Loucy (cell line): ENCODE results near the gene CSF1.

Source experiments
- H2AFZ ChIP-seq: fragments of 200-600 bp; sonication (generic); 2 replicates; pipeline ENCODE4 v1.6.0; 2016; ENCODE audit warnings: antibody characterized with exemption, mild to moderate bottlenecking, low read length, moderate library complexity
- H3F3A ChIP-seq: fragments of 200-600 bp; 2 replicates; pipeline ENCODE4 v1.6.0; 2016; ENCODE audit warnings: antibody characterized with exemption, low read depth, mild to moderate bottlenecking
- H3K27me3 ChIP-seq: fragments of 200-600 bp; sonication (generic); 2 replicates; pipeline ENCODE4 v1.6.1; 2014; ENCODE audit warnings: low read length, mild to moderate bottlenecking; ENCODE audit not compliant: insufficient read depth, poor library complexity, severe bottlenecking
- H3K36me3 ChIP-seq: fragments of 200-600 bp; sonication (generic); 2 replicates; pipeline ENCODE4 v1.6.1; 2016; ENCODE audit warnings: low read length; ENCODE audit not compliant: insufficient read depth
- H3K4me1 ChIP-seq: fragments of 200-600 bp; sonication (generic); 2 replicates; pipeline ENCODE4 v1.5.1; 2014; ENCODE audit warnings: low read length, mild to moderate bottlenecking; ENCODE audit not compliant: insufficient read depth, poor library complexity, severe bottlenecking
- H3K4me2 ChIP-seq: fragments of 200-600 bp; sonication (generic); 2 replicates; pipeline ENCODE4 v1.6.0; 2014; ENCODE audit warnings: antibody characterized with exemption, low read length, low read depth, mild to moderate bottlenecking; ENCODE audit not compliant: poor library complexity, severe bottlenecking
- H3K4me3 ChIP-seq: fragments of 200-600 bp; sonication (generic); 2 replicates; pipeline ENCODE4 v1.5.1; 2014; ENCODE audit warnings: low read length, mild to moderate bottlenecking, mixed read lengths; ENCODE audit not compliant: poor library complexity, severe bottlenecking
- H3K79me2 ChIP-seq: fragments of 200-600 bp; sonication (generic); 2 replicates; pipeline ENCODE4 v1.6.1; 2014; ENCODE audit warnings: low read length; ENCODE audit not compliant: insufficient read depth
- H3K9ac ChIP-seq: fragments of 200-600 bp; sonication (generic); 2 replicates; pipeline ENCODE4 v1.6.0; 2014; ENCODE audit warnings: mild to moderate bottlenecking, low read depth, low read length, moderate library complexity; ENCODE audit not compliant: poor library complexity, severe bottlenecking
- H3K9me2 ChIP-seq: fragments of 200-600 bp; sonication (generic); replicated peaks from 2 replicates; pipeline ENCODE4 v1.6.1; 2016; ENCODE audit warnings: low read depth, low read length, mixed read lengths
- H3K9me3 ChIP-seq: fragments of 200-600 bp; sonication (generic); 2 replicates; pipeline ENCODE4 v1.6.1; 2014; ENCODE audit warnings: mild to moderate bottlenecking, antibody characterized with exemption, low read length, low read depth; ENCODE audit not compliant: insufficient read depth
- H4K20me1 ChIP-seq: fragments of 200-600 bp; sonication (generic); 2 replicates; pipeline ENCODE4 v1.6.0; 2014; ENCODE audit warnings: antibody characterized with exemption, low read length, mild to moderate bottlenecking; ENCODE audit not compliant: insufficient read depth, poor library complexity, severe bottlenecking
- EZH2phosphoT487 ChIP-seq: fragments of 200-600 bp; IDR thresholded peaks from 2 replicates; pipeline ENCODE4 v1.6.1; 2018; ENCODE audit warnings: antibody characterized with exemption, mild to moderate bottlenecking, moderate library complexity, borderline replicate concordance
- TF ChIP-seq, protein P1 (sequence below): fragments of 200-600 bp; sonication (generic); conservative IDR thresholded peaks from 2 replicates; pipeline ENCODE4 v1.5.1; 2014; ENCODE audit warnings: mild to moderate bottlenecking, antibody characterized with exemption, low read length

The CSF1 gene

GRCh38 chr1:109895720-109896504 is 14.7 kb upstream of the CSF1 start:
- Histone ChIP-seq H3K9ac (no peak overlapping the region), H2AFZ (no peak overlapping the region), H3K4me2 (peak overlapping the region; percentile 20), H4K20me1 (no peaks in the 10 kb centered on the region), H3F3A (no peaks in the 10 kb centered on the region), H3K79me2 (no peaks in the 10 kb centered on the region), H3K36me3 (no peaks in the 10 kb centered on the region), H3K4me3 (no peak overlapping the region), H3K27me3 (no peaks in the 10 kb centered on the region), H3K9me3 (no peaks in the 10 kb centered on the region), H3K4me1 (peaks cover 14% of the 10 kb centered on the region), H3K9me2 (no peaks in the 10 kb centered on the region)
- no peak for TF ChIP-seq EZH2phosphoT487
- TF ChIP-seq, protein P1, sequence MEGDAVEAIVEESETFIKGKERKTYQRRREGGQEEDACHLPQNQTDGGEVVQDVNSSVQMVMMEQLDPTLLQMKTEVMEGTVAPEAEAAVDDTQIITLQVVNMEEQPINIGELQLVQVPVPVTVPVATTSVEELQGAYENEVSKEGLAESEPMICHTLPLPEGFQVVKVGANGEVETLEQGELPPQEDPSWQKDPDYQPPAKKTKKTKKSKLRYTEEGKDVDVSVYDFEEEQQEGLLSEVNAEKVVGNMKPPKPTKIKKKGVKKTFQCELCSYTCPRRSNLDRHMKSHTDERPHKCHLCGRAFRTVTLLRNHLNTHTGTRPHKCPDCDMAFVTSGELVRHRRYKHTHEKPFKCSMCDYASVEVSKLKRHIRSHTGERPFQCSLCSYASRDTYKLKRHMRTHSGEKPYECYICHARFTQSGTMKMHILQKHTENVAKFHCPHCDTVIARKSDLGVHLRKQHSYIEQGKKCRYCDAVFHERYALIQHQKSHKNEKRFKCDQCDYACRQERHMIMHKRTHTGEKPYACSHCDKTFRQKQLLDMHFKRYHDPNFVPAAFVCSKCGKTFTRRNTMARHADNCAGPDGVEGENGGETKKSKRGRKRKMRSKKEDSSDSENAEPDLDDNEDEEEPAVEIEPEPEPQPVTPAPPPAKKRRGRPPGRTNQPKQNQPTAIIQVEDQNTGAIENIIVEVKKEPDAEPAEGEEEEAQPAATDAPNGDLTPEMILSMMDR, result no peak

DNA sequence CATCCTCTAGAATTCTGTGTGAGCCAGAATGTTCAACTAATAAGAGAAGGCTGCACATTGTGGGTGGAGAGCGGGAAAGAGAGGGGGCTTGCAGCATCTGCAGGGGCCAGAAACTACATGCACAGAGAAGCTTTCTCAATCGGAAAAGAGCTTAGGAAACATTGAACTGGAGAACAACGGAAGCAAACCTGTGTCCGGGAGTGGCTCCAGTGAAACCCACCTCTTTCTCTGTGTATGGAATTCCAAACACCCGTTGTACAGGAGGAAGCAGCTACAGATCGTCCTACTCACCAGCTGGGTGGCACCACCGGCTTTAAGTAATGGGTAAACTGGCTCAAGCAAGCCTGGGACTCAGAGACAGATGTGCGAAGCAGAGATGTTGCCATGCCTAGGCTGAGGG is 14.0 kb upstream of the CSF1 start:
- Histone ChIP-seq H3K4me3 (no peak overlapping the region), H3K27me3 (no peaks in the 10 kb centered on the region), H3K9me3 (no peaks in the 10 kb centered on the region), H3K36me3 (no peaks in the 10 kb centered on the region), H3F3A (no peaks in the 10 kb centered on the region), H3K9ac (no peak overlapping the region), H3K4me1 (peaks cover 14% of the 10 kb centered on the region), H3K4me2 (no peak overlapping the region), H2AFZ (no peak overlapping the region), H3K79me2 (no peaks in the 10 kb centered on the region), H4K20me1 (no peaks in the 10 kb centered on the region), H3K9me2 (no peaks in the 10 kb centered on the region)
- TF ChIP-seq, protein P1, result no peak
- TF ChIP-seq EZH2phosphoT487, result no peak

DNA sequence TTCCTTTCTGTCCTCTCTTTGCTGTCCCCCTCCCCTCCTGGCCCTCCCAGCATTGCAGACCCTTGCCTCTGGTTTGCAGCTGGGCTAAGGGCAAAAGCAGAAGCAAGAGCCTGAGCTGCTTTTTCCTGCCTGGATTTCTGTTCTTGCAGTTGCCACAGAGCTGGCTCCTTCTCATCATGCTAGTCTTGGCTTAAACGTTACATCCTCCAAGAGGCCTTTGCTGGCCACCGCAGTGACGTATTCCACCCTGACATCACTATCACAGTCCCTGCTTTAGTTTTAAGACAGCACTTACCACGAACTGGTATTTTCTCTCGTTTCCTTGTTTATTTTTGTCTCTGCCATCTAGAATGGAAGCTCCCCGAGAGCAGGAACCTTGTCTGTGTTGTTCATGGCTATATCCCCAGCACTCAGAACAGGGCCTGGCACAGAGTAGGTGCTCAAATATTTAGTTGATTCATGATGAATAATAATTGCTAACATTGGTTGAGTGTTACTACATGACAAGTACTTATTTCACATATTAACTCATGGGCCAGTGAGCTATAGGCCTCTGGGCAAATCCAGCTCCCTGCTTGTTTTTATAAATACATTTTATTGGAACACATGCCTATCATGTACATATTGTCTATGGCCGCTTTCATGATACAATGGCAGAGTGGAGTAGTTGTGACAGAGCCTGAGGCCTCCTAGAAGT is 13.2 kb upstream of the CSF1 start:
- Histone ChIP-seq H2AFZ (no peak overlapping the region), H3K9me2 (no peaks in the 10 kb centered on the region), H4K20me1 (no peaks in the 10 kb centered on the region), H3K4me3 (no peak overlapping the region), H3K36me3 (no peaks in the 10 kb centered on the region), H3K9me3 (no peaks in the 10 kb centered on the region), H3K79me2 (no peaks in the 10 kb centered on the region), H3K4me1 (peaks cover 14% of the 10 kb centered on the region), H3F3A (no peaks in the 10 kb centered on the region), H3K27me3 (no peaks in the 10 kb centered on the region), H3K9ac (no peak overlapping the region), H3K4me2 (no peak overlapping the region)
- TF ChIP-seq EZH2phosphoT487, result no peak
